Activated T-helper 2 cell treated with anti-CD3 and anti-CD28 coated beads, Interferon-gamma antibody, Interleukin-2, Interleukin-4, amounts not matched to agents 10 μg/mL and 5 μg/mL and 100 μg/mL, durations not matched to agents 14 hours and 24 hours and 36 hours (primary cell): ENCODE results near the gene CMIP. TPM values are rescaled to one million over a fixed set of nuclear protein-coding genes. Genes with fewer than 3 reads are reported as not detected.

Experiments
- DNase-seq: peaks from one replicate; pipeline ENCODE4 v3.0.0; 2021; ENCODE audit warnings: low spot score
- H3K27ac Mint-ChIP-seq: one replicate; pipeline ENCODE4 v1.8.0; 2021; ENCODE audit warnings: mixed read lengths
- H3K27me3 Mint-ChIP-seq: one replicate; pipeline ENCODE4 v1.8.0; 2021; ENCODE audit warnings: low read depth, mixed read lengths
- H3K36me3 Mint-ChIP-seq: one replicate; pipeline ENCODE4 v1.8.0; 2021; ENCODE audit warnings: low read depth, mixed read lengths
- H3K4me1 Mint-ChIP-seq: one replicate; pipeline ENCODE4 v1.8.0; 2021; ENCODE audit warnings: low read depth, mixed read lengths
- H3K4me3 Mint-ChIP-seq: one replicate; pipeline ENCODE4 v1.8.0; 2021; ENCODE audit warnings: low read depth, mild to moderate bottlenecking, moderate library complexity, mixed read lengths
- H3K9me3 Mint-ChIP-seq: one replicate; pipeline ENCODE4 v1.8.0; 2021; ENCODE audit warnings: mixed read lengths
- intact Hi-C: fragments of 100-400 bp; cut with micrococcal nuclease; formaldehyde crosslinking; loops from one replicate; pipeline ENCODE4 v1.15.1; 2023
- total RNA-seq: library from RNA; stranded (reverse); gene quantifications from 2 replicates; pipeline ENCODE4 v1.2.3, GENCODE V29; 2022

Gene CMIP
- total RNA-seq, 1 donor from 2014 or later, result 68.0 TPM

DNA sequence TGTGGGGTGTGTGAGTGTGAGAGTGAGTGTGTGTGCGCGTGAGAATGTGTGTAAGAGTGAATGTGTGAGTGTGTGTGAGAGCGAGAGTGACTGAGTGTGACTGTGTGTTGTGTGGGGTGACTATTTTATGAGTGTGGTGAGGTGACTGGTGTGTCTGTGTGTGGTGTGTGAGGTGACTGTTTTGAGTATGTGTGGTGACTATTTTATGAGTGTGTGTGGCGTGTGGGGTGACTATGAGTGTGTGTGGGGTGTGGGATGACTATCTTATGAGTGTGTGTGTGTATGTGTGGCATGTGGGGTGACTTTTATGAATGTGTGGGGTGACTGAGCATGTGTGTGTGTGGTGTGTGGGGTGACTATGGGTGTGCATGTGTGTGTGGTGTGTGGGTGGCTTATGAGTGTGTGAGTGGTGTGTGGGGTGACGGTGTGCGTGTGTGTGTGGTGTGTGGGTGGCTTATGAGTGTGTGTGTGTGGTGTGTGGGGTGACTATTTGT, 181.6 kb downstream of the CMIP start:
- Mint-ChIP-seq H3K4me3 (no peak overlapping the region), H3K9me3 (no peaks in the 10 kb centered on the region), H3K36me3 (peaks cover 30% of the 10 kb centered on the region), H3K27me3 (no peaks in the 10 kb centered on the region), H3K4me1 (peaks cover 36% of the 10 kb centered on the region), H3K27ac (no peak overlapping the region)
- no peak for DNase-seq
- intact Hi-C loops, result loop anchor here (1.0 kb wide), 2 partner anchors 10 to 31 kb away; no protein-coding TSS in a partner anchor

DNA sequence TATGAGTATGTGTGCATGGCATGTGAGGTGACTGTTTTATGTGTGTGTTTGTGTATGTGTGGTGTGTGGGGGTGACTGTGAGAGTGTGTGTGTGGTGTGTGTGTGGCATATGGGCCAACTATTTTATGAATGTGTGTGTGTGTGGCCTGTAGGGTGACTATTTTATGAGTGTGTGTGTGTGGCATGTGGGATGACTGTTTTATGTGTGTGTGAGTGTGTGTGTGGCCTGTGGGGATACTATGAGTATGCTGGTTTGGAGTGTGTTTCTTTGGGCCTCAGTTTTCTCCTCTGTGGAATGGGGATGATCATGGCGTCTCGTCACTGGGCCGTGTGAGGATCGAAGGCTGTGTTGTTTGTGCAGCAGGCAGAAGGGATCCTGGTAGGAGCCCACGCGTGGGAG, 182.4 kb downstream of the CMIP start:
- intact Hi-C loops, result no loop called here
- DNase-seq, result no peak
- H3K4me1 Mint-ChIP-seq, result peaks cover 44% of the 10 kb centered on the region

DNA sequence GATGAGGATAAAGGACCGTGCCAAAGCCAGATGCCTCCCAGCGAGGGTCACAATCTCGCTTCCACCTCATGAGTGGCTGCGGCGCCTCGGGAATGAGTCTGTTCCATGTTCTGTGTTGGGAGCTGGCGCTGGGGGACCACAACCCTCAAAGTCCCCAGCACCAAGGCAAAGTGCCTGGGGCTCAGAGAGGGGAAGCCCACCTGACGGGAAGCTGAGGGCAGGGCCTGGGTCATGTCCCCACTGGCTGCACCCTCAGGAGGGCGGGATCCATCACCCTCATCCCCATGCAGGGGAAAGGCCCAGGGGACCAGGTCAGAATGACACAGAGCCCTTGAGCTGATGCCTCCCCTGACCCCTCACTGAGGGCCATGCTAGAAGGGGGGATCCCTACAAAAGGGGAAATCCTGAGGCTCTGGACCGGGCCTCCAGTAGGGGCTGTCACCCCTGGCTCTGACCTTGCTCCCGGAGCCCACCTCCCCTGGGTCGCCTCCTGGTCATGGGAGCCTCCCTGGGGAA, 183.2 kb downstream of the CMIP start:
- H3K4me1 Mint-ChIP-seq, result peaks cover 52% of the 10 kb centered on the region
- H3K36me3 Mint-ChIP-seq, result peaks cover 29% of the 10 kb centered on the region
- DNase-seq, result no peak
- H3K27ac Mint-ChIP-seq, result peak overlapping the region; percentile 58
- no peaks in the 10 kb centered on the region for H3K9me3 Mint-ChIP-seq
- no peaks in the 10 kb centered on the region for H3K27me3 Mint-ChIP-seq
- intact Hi-C loops, result no loop called here
- H3K4me3 Mint-ChIP-seq, result no peak overlapping the region

More for the DNA sequence above, 182.4 kb downstream of the CMIP start:
- Mint-ChIP-seq H3K4me3 (no peak overlapping the region), H3K36me3 (peaks cover 29% of the 10 kb centered on the region), H3K27me3 (no peaks in the 10 kb centered on the region), H3K9me3 (no peaks in the 10 kb centered on the region), H3K27ac (no peak overlapping the region)

DNA sequence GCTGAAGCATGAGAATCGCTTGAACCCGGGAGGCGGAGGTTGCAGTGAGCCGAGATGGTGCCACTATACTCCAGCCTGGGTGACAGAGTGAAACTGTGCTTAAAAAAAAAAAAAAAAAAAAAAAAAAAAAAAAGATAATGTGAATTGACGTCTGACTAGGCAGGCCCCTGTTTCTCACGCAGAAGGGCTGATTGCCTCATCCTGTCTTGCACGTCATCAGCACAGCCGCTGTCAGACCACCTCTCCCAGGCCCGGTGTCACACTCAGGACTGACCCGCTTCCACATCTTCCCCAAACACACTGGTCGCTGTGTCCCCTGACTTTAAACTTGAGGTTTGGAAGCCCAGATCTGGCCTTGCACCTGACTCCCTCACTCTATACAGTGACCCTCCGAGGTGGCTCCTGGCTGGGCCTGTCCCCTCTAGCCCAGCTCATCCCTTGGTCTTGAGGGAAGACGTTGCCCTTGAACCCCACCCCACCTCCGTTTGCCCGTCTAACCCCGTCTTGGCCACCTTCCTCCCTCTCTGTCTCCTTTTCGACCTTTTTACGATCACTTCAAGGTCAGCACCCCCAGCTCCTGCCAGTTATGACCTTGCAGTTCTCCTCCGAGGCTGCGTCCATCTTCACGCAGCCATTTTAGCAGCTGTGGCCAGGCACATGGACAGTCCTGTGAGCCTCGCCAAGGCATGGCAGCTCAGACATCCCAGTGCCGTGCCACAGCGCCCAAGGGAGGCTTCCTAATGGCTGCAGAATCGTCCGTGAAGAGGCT, 184.6 kb downstream of the CMIP start:
- intact Hi-C loops, result no loop called here
- peaks cover 29% of the 10 kb centered on the region for H3K36me3 Mint-ChIP-seq
- peak overlapping the region; percentile 70 for H3K27ac Mint-ChIP-seq
- no peaks in the 10 kb centered on the region for H3K9me3 Mint-ChIP-seq
- DNase-seq, result no peak
- H3K4me1 Mint-ChIP-seq, result peaks cover 60% of the 10 kb centered on the region
- H3K4me3 Mint-ChIP-seq, result no peak overlapping the region
- no peaks in the 10 kb centered on the region for H3K27me3 Mint-ChIP-seq

DNA sequence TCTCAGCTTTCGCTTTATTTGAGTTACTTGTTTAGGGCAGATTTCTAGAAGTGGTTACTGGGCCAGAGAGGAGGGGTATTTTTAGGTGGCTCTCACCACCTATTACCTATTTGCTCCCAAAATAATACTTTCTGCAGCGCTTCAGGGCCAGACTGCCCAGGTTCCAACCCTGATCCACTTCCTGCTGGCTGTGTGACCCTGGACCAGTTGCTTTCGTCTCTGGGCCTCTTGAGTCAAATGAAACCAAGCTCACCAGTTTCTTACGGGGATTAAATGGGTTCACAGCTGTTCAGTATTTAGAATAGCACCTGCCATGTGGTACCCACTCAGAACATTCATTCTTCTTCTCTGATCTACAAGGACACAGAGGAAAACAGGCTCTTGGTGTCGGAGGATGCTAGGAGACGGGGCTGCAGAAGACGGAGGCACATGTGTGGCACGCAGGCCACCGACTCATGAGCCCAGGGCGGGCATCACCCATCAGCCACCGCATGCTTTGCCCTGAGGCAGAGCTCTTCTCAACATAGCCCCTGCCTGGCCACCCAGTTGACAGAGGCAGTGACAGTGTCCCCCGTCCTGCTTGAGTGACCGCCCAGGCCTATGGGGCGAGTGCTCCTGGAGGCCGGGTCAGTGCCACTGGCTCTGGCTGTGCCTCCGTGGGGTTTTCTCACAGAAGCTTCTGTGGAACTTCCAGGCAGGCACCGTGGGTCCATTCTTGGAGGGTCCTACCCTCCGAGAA, 185.5 kb downstream of the CMIP start:
- no peaks in the 10 kb centered on the region for H3K27me3 Mint-ChIP-seq
- peaks cover 26% of the 10 kb centered on the region for H3K36me3 Mint-ChIP-seq
- peaks cover 61% of the 10 kb centered on the region for H3K4me1 Mint-ChIP-seq
- H3K9me3 Mint-ChIP-seq, result no peaks in the 10 kb centered on the region
- no peak overlapping the region for H3K4me3 Mint-ChIP-seq
- intact Hi-C loops, result loop anchor here (5.0 to 10.0 kb wide), 3 partner anchors 87 to 635 kb away; partner anchors contain the start of gene GAN
- H3K27ac Mint-ChIP-seq, result peak overlapping the region; percentile 100
- DNase-seq, result no peak

DNA sequence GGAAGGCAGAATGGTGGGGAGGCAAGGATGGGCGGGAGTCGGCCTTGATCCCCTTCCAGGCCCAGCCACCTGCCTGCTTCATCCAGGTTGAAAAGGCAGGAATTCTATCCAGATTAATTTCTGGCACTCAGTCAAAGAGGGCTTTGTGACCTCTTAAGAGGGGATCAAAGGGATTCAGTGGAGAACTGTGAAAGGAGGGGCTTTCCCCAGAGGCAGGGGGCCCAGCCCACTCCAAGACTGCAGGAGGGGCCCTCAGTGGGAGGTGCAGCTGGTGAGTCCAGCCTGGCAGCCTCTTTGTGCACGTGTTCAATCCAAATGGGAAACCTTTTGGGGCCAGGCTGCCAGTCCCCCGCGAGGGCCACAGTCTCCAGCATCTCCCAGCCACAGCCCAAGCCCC, 186.0 kb downstream of the CMIP start:
- peak overlapping the region; percentile 45 for H3K4me3 Mint-ChIP-seq

DNA sequence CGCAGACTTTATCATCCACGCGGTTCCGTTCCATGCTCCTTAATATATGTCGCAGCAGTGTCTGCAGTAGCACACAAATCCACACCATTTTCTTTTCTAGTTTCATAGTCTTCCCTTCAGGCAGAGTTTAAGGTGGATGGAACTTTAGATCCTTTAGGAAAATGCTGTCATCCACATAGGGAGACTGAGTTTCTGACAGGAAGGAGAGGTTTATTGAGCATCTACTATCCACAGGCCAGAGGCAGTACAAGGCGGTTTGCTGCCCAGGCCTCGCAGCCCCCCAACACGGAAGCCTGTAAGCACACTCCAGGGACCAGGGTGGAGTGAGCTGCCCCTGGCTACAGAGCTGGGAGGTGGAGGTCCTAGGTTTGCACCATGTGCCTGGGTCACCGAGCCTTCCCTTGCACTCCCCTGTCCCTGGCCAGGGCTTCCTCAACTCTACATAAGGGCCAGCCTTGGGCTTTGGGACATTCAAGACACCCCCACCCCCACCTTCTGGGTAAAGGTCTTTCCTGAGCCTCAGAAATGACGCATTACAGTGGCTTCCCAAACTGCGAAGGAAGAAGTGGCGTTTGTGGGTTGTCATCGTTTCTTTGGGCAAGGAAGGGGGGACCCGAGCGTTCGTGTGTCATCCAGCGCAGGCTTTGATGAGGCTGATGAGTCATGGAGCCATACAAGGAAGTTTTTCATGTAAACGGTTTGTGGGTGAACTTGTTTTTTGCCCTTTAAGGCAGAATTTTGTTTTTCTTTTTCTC, 188.0 kb downstream of the CMIP start:
- H3K27me3 Mint-ChIP-seq, result no peaks in the 10 kb centered on the region
- peak overlapping the region; percentile 100 for H3K27ac Mint-ChIP-seq
- peak; percentile 69 for DNase-seq
- H3K9me3 Mint-ChIP-seq, result no peaks in the 10 kb centered on the region
- H3K4me3 Mint-ChIP-seq, result peak overlapping the region; percentile 68
- peaks cover 72% of the 10 kb centered on the region for H3K4me1 Mint-ChIP-seq
- intact Hi-C loops, result loop anchor here (1.0 to 10.0 kb wide), 9 partner anchors 7 to 1022 kb away; partner anchors contain the start of gene GAN
- H3K36me3 Mint-ChIP-seq, result peaks cover 26% of the 10 kb centered on the region

More for the DNA sequence above, 186.0 kb downstream of the CMIP start:
- H3K36me3 Mint-ChIP-seq, result peaks cover 26% of the 10 kb centered on the region
- H3K27me3 Mint-ChIP-seq, result no peaks in the 10 kb centered on the region
- peak overlapping the region; percentile 100 for H3K27ac Mint-ChIP-seq
- intact Hi-C loops, result loop anchor here (5.0 to 10.0 kb wide), 3 partner anchors 87 to 636 kb away; partner anchors contain the start of gene GAN
- peaks cover 64% of the 10 kb centered on the region for H3K4me1 Mint-ChIP-seq
- DNase-seq, result no peak
- H3K9me3 Mint-ChIP-seq, result no peaks in the 10 kb centered on the region

DNA sequence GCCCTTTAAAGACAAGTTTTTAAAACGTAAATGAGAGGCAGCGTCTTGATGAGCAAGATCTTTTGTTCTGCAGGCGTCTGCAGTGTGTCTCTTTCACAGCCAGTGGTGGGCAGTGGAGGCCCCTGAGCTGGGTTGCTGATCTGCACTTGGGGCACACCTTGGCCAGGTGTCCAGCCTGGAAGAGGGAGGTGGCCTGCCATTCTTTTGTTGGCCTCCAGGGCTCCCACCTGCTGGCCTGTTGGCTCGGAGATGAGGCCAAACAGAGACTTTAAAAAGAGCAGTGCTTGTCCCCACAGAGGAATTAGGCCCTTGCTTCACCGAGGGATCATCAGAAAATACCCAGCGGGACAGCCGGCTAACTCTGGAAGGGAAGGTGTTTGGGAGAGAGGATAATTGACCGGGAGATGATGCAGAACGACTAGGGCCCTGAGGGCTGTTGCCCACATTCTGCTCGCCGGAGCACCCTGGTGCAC, 188.6 kb downstream of the CMIP start:
- no peak for DNase-seq
- peaks cover 74% of the 10 kb centered on the region for H3K4me1 Mint-ChIP-seq
- no peaks in the 10 kb centered on the region for H3K27me3 Mint-ChIP-seq
- no peaks in the 10 kb centered on the region for H3K9me3 Mint-ChIP-seq
- intact Hi-C loops, result loop anchor here (1.0 to 10.0 kb wide), 9 partner anchors 8 to 1022 kb away; partner anchors contain the start of gene GAN
- H3K4me3 Mint-ChIP-seq, result peak overlapping the region; percentile 68
- peak overlapping the region; percentile 100 for H3K27ac Mint-ChIP-seq
- peaks cover 29% of the 10 kb centered on the region for H3K36me3 Mint-ChIP-seq

DNA sequence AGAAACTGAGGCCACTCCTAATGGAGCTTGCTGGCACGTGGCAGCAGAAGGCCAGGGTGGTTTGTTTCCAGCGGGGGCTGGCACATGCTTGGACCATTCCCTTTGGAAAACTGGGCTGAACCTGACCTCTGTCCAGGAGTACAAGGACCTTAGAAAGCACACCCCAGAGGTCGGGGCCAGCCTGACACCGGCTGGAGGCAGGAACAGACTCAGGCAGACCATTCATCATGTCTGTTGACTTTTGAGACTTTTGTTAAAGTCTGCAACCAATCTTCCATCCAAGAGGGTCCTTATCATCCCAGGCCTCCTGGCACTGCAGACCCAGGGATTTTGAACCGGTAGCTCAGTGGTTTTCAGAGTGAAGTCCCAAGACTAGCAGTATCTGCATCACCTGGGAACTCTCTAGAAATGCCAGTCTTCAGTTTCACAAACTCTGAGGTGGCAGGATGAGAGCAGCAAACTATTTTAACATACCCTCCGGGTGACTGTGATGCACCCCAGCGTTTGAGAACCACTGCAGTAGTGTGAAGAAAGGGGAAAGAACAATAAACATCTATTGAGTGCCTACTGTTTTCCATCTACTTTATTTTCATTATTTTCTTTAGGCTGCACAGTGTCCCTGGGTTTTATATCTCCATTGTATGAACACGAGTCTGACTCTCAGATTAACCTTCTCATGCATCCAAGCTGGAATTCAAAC, 189.2 kb downstream of the CMIP start:
- no peak for DNase-seq
- Mint-ChIP-seq H3K27ac (peak overlapping the region; percentile 100), H3K36me3 (peaks cover 29% of the 10 kb centered on the region), H3K27me3 (no peaks in the 10 kb centered on the region), H3K4me3 (peak overlapping the region; percentile 18), H3K9me3 (no peaks in the 10 kb centered on the region), H3K4me1 (peaks cover 72% of the 10 kb centered on the region)
- intact Hi-C loops, result loop anchor here (1.0 to 10.0 kb wide), 10 partner anchors 8 to 1021 kb away; partner anchors contain the start of gene GAN

DNA sequence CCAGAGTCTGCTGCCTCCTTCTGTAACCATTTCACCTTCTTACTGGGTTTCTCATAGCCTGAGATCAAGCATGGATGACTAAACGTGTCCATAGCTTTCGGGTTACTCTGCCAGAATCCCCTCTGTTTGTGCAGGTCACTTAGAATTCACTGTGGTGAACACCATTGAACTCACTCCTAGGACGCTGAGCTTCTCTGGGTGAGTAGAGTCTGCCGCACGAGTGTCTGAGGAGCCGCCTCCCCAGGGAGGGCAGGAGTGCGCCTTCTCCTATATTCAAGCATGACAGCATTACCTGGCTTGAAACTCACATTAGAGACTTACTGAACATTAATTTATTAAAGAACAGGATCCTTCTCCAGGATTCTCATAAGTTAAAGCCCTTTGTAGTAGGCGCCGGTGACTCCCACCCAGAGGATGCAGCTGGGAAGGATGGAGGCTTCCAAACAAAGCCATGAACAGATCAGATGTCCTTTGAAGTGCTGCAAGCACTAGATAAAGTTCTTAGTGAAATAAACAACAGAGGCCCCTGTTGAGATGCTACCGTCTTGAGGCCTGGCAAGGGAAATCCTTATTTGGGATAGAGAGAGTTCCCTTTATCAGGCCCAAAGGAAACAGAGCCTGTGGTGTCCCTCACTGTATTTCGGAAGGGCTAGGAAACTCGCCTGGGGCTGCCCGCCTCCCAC, 189.9 kb downstream of the CMIP start:
- DNase-seq, result no peak
- intact Hi-C loops, result loop anchor here (1.0 to 10.0 kb wide), 4 partner anchors 8 to 640 kb away; partner anchors contain the start of gene GAN
- H3K4me1 Mint-ChIP-seq, result peaks cover 68% of the 10 kb centered on the region
- peaks cover 25% of the 10 kb centered on the region for H3K36me3 Mint-ChIP-seq
- no peaks in the 10 kb centered on the region for H3K9me3 Mint-ChIP-seq
- peak overlapping the region; percentile 24 for H3K4me3 Mint-ChIP-seq
- H3K27ac Mint-ChIP-seq, result peak overlapping the region; percentile 100
- no peaks in the 10 kb centered on the region for H3K27me3 Mint-ChIP-seq
